Suprapubic skin (tissue), 4 donors: Measurements from ENCODE around the gene DRC1. TPM values are rescaled to one million over a fixed set of nuclear protein-coding genes. Genes with fewer than 3 reads are reported as not detected.

Source experiments
- DNase-seq, 2 donors: peaks; one replicate each; pipeline ENCODE4 v3.0.0-alpha.2; 2019; ENCODE audit warnings: low spot score in 2 of 2
- H3K27ac ChIP-seq: fragments of 200-600 bp; sonication (generic); one replicate; pipeline ENCODE4 v1.5.1; 2019
- H3K27me3 ChIP-seq: fragments of 200-600 bp; sonication (generic); one replicate; pipeline ENCODE4 v1.5.1; 2019
- H3K36me3 ChIP-seq: fragments of 200-600 bp; sonication (generic); one replicate; pipeline ENCODE4 v1.5.1; 2019
- H3K4me1 ChIP-seq: fragments of 200-600 bp; sonication (generic); one replicate; pipeline ENCODE4 v1.5.1; 2019
- H3K4me3 ChIP-seq: fragments of 200-600 bp; sonication (generic); one replicate; pipeline ENCODE4 v1.5.1; 2019; ENCODE audit warnings: mild to moderate bottlenecking
- H3K9me3 ChIP-seq: fragments of 200-600 bp; sonication (generic); one replicate; pipeline ENCODE4 v1.5.1; 2019
- EP300 ChIP-seq: sonication (generic); formaldehyde crosslinking; IDR thresholded peaks from one replicate; pipeline ENCODE4 v1.6.1; 2017; ENCODE audit warnings: antibody characterized with exemption
- POLR2A ChIP-seq, 2 donors: fragments of 450-650 bp; IDR thresholded peaks; one replicate each; pipeline ENCODE4 v1.6.1; 2017; ENCODE audit warnings: antibody characterized with exemption in 2 of 2, mild to moderate bottlenecking in 2 of 2, moderate library complexity in 2 of 2
- POLR2AphosphoS5 ChIP-seq, 3 donors: sonication (generic); formaldehyde crosslinking; IDR thresholded peaks; one replicate each; pipeline ENCODE4 v1.6.1; 2017; ENCODE audit warnings: antibody characterized with exemption in 3 of 3
- WGBS: methylation state at CpG from one replicate; pipeline ENCODE4 v1.1.5; 2018; 5-methylcytosine and 5-hydroxymethylcytosine counted together
- total RNA-seq, 4 donors: library from RNA; depleted of rRNA; stranded (reverse); fragments of >200 nt; gene quantifications; one replicate each; pipeline ENCODE4 v1.1.0, GENCODE V29; 2016
- TF ChIP-seq, protein P1 (sequence below), 2 donors: fragments of 200-600 bp in 1 of 2; fragments of 450-650 bp in 1 of 2; sonication (generic) in 1 of 2; IDR thresholded peaks; one replicate each; pipeline ENCODE4 v1.5.1; 2016 to 2019; ENCODE audit warnings: antibody characterized with exemption in 2 of 2, mild to moderate bottlenecking in 1 of 2, moderate library complexity in 1 of 2

Gene DRC1
- total RNA-seq, 4 donors from 2014 or later = 0.26 TPM; not detected in 3

DNA sequence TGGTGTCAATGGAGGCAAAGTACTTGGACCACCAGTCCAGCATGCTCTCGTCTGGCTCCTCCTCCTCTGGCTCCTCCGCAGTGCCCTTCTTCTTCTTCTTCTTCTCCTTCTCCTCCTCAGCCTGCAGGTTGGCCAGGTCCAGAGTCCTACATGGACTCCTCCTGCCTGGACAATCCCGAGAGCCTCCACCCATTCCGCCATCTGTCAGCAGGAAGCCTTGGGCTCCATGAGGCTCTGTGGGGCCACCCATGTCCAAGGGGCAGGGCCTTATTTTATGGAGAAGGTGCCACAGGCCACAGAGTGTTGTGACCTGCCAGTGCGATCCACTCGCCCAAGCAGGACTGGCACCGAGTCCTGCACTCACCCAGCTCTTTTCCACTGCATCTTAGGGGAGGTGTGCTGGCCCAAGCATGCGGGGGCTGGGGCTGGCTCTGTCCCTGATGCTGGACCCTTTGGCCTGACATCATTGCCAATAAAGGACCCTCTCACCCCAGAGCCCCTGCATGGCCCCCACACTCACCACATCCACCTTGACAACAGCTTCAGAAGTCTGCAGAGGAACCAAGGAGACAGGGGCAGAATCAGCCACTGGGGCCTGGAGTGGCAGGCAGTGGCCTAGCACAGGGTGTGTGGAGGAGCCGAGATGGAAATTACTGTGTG lies 69.0 kb downstream of the DRC1 start:
- H3K36me3 ChIP-seq = no peaks in the 10 kb centered on the region
- H3K4me1 ChIP-seq = no peaks in the 10 kb centered on the region
- H3K27ac ChIP-seq = no peak overlapping the region
- 95% methylated on average over 7 of the region's 9 CpGs for WGBS
- peaks cover 5% of the 10 kb centered on the region for H3K9me3 ChIP-seq
- no peak for TF ChIP-seq POLR2A (IDR thresholded peaks at IDR 0.05)
- no peak for TF ChIP-seq EP300
- TF ChIP-seq, protein P1, sequence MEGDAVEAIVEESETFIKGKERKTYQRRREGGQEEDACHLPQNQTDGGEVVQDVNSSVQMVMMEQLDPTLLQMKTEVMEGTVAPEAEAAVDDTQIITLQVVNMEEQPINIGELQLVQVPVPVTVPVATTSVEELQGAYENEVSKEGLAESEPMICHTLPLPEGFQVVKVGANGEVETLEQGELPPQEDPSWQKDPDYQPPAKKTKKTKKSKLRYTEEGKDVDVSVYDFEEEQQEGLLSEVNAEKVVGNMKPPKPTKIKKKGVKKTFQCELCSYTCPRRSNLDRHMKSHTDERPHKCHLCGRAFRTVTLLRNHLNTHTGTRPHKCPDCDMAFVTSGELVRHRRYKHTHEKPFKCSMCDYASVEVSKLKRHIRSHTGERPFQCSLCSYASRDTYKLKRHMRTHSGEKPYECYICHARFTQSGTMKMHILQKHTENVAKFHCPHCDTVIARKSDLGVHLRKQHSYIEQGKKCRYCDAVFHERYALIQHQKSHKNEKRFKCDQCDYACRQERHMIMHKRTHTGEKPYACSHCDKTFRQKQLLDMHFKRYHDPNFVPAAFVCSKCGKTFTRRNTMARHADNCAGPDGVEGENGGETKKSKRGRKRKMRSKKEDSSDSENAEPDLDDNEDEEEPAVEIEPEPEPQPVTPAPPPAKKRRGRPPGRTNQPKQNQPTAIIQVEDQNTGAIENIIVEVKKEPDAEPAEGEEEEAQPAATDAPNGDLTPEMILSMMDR (IDR thresholded peaks at IDR 0.05) = no peak
- TF ChIP-seq POLR2AphosphoS5 (IDR thresholded peaks at IDR 0.05) = no peak
- H3K4me3 ChIP-seq = no peak overlapping the region
- no peaks in the 10 kb centered on the region for H3K27me3 ChIP-seq
- no peak for DNase-seq

- Histone ChIP-seq H3K9me3 (peaks cover 5% of the 10 kb centered on the region), H3K4me1 (no peaks in the 10 kb centered on the region), H3K27me3 (no peaks in the 10 kb centered on the region), H3K4me3 (no peak overlapping the region), H3K27ac (no peak overlapping the region), H3K36me3 (no peaks in the 10 kb centered on the region)
- TF ChIP-seq, protein P1 (IDR thresholded peaks at IDR 0.05) = no peak
- TF ChIP-seq POLR2AphosphoS5 (IDR thresholded peaks at IDR 0.05) (no peak), EP300 (no peak), POLR2A (IDR thresholded peaks at IDR 0.05) (no peak)
- WGBS = 58% methylated on average over 2 of the region's 2 CpGs
- DNase-seq = no peak
These were observed 69.6 kb downstream of the DRC1 start for GRCh38 chr2:26471289-26471688.

DNA sequence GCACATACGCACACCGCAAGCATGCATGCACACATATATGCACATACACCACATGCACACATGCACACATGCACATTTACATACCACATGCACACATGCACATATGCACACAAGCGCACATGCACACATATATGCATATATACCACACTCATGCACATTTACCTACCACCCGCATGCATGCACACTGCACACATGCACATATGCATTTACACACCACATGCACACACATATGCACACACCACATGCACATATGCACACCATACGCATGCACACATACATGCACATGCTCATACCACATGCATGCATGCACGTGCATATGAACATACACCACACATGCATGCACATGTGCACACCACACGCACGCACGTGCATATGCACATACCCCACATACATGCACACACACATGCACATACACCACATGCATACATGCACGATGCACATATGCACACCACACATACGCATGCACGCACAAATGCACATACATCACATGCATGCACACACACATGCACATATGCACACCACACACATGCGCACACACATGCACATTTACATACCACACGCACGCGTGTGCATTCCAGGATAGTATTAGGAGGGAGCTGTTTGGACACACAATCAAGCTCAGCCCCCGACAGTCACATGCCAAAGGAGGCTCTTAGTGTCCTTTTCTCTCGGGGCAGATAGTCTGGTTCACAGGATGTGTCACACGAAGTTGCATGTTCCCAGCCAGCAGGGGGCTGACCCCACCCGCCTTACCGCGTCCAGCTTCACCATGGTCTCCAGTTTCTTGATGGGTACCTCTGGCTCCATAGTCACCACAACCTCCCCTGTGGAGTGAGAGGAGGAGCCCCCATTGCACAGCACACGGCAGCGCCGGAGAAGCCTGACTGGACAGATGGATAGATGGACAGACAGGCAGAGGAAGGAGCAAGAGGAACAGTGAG lies 70.3 kb downstream of the DRC1 start:
- Histone ChIP-seq H3K36me3 (no peaks in the 10 kb centered on the region), H3K27ac (no peak overlapping the region), H3K4me1 (no peaks in the 10 kb centered on the region), H3K9me3 (peaks cover 5% of the 10 kb centered on the region), H3K27me3 (no peaks in the 10 kb centered on the region), H3K4me3 (no peak overlapping the region)
- DNase-seq = no peak
- TF ChIP-seq POLR2A (IDR thresholded peaks at IDR 0.05) = no peak
- TF ChIP-seq, protein P1 (IDR thresholded peaks at IDR 0.05) = no peak
- TF ChIP-seq POLR2AphosphoS5 (IDR thresholded peaks at IDR 0.05) = no peak
- no peak for TF ChIP-seq EP300
- 89% methylated on average over 18 of the region's 25 CpGs for WGBS

DNA sequence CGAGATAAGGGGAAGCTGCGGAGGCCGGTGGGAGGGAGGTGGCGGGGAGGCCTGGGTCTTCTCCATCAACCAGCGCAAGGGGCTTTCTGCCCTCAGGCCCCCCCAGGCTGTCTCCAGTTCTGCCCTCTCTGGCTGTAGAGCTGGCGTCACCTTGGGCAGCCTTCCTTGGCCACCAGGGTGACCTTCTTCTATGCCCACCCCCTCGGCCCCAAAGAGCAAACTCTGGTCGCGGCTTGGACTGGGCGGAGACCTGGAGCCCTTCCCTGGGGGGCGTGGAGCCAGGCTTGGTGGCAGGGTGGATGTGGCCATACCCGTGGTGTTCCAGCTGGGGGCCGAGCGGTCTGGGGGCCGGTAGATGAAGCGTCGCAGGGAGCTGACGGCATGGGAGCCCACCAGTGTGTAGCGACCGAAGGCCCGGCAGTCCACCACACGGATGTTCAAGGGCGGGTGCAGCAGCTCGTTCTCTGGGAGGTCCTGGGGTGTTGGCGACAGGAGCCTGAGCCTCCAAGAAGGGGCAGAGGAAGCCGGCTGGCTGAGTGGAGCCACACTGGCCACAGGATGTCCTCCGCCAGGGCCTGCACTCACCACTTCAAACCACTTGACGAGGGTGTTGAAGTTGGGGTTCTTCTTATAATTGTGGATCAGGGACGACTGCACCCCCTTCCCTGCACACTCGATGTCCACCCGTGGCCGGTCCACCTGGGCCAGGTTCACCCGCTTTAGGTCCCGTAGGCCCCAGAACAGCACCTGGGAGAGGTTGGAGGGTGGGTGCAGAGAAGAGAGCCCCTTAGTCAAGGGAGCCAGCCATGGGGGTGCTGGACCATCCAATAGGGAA lies 71.3 kb downstream of the DRC1 start:
- Histone ChIP-seq H3K9me3 (peaks cover 5% of the 10 kb centered on the region), H3K27me3 (no peaks in the 10 kb centered on the region), H3K36me3 (no peaks in the 10 kb centered on the region), H3K4me1 (peaks cover 6% of the 10 kb centered on the region), H3K4me3 (no peak overlapping the region), H3K27ac (no peak overlapping the region)
- TF ChIP-seq EP300 = no peak
- TF ChIP-seq, protein P1 (IDR thresholded peaks at IDR 0.05) = no peak
- no peak for TF ChIP-seq POLR2AphosphoS5 (IDR thresholded peaks at IDR 0.05)
- TF ChIP-seq POLR2A (IDR thresholded peaks at IDR 0.05) = no peak
- WGBS = 93% methylated on average over 28 of the region's 34 CpGs
- no peak for DNase-seq
